ENCODE results near the gene DPH6.

The DPH6 gene

DNA sequence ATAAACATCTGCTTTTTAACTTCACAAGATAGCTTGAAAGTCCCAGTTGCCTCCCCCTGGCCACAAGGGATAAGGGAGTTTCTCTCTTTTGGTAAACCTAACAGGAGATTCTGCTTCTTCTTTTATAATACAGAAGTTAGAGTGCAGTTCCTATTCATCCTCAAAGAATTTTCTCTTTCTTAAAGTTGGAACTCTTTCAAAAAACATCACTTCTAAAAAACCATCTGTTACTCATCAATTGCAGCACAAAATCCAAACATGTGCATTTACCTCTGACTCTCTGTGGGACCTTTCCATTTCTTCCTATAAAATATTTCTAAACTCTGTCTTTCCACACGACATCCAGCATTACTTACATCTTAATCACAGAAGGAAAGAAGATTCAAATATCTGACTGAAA, 5.1 kb downstream of the DPH6 start:
- no peak for DNase-seq (ENCODE audit: low read depth, low spot score)

- no peak for DNase-seq (ENCODE audit: low read depth, low spot score)
Observed at GRCh38 chr15:35540021-35540420, 5.9 kb downstream of the DPH6 start.

DNA sequence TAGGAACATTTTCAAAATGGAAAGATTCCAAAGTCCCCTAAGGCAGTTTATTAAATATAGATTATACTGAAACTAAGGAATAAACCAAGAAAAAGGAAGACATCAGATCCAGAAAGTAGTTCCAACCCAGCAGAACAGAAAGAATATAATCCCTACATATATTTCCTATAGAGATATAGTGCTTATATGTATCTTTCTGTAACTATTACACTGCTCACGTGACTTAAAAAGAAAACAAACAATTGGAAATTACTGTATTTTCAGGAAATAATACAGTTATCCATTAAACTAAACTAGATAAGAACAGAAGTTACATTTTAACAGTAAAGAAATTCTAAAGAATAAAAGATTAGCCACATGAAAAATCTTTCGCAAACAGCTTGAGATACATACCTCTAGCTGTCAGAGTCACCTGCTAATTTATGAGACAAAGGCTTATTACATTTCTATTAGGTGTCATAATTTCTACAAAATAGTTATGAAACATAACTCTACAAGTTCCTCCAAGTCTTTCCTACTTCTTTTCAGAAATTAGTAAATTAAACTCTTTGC, 10.5 kb downstream of the DPH6 start:
- no peak for DNase-seq (ENCODE audit: low read depth, low spot score)

DNA sequence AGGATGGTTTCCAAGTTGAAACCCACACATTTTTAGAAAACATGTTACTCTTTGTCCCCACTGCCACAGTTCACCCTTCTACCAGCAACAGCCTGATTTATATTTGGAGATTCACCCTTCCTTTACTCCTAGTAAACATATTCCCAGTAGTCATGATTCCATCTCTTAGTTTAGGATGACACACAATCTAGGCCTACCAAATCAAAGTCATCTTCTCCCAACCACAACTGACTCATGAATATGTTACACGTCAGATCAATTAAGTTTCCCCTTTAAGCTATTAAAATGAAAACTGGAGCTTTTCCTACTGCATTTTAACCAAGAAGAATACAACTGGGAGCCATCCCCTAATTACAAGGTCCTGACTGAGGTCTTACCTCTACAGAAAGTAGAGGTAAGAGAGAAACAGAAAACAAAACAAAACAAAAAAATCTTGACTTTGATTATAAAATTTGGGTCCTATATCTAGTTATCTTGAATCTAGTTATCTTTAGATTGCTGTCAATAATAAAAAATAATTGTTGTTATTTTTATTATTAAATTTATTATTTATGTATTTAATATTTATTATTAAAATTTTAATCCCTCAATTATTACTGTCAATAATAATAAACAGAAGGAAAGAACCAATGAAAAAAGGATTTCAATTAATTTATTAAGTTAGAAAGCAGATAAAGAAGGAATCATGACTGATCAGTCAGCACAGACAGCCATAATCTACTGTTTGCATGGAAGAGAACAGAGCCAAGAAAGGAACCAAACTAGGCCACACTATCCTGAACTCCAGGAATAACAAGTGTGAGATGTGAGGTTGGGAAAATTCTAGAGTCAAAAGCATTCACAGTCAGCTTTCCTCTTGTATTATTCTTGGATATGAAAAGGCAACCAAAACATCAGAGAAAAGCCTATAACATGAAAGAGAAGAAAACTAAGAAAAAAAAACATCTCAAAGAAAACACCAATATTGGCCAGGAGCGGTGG, 12.5 kb downstream of the DPH6 start:
- peak; percentile 51 for DNase-seq (ENCODE audit: low read depth, low spot score)

- DNase-seq (ENCODE audit: low read depth, low spot score): no peak
Observed at GRCh38 chr15:35530698-35531097, 15.3 kb downstream of the DPH6 start.

DNA sequence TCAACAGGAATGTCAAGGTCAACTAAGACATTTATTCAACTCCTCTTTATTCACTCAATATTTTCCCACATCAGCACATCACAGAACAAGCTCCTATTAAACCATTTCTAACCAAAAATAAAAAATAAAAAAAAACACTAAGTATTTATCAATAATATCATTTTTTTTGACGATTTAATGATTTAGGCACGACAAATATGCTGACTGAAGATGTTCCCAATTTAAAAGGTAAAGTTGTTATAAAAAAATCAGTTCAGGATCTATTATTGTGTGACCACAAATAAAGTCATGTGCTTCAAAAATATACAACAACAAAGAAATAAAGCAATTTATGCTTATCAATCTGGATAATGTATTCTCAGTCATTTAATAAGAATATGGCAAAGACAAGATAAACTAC, 16.2 kb downstream of the DPH6 start:
- no peak for DNase-seq (ENCODE audit: low read depth, low spot score)

- no peak for DNase-seq (ENCODE audit: low read depth, low spot score)
Observed at GRCh38 chr15:35522061-35522460, 23.9 kb downstream of the DPH6 start.

- DNase-seq (ENCODE audit: low read depth, low spot score): peak; percentile 73
Observed at GRCh38 chr15:35519541-35520149, 26.3 kb downstream of the DPH6 start.

- no peak for DNase-seq (ENCODE audit: low read depth, low spot score)
Observed at GRCh38 chr15:35519052-35519451, 26.9 kb downstream of the DPH6 start.

DNA sequence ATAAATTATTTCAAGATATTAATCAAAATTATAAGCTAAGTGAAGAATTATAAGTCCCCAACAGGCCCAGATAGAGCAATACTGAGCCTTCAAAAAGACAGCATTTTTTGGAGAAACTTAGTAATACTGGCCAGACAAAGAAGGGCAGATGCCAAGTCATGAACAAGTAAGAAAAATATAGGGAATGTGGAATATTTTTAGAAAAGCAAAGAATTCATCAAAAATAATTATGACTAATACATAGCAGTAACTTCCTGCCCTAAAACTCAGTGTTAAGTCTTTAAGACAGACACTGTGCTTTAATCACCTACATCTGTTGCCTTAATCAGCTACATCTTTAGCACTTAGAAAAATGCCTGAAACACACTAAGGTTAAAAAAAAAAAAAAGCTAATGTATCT, 31.2 kb downstream of the DPH6 start:
- DNase-seq (ENCODE audit: low read depth, low spot score): no peak

DNA sequence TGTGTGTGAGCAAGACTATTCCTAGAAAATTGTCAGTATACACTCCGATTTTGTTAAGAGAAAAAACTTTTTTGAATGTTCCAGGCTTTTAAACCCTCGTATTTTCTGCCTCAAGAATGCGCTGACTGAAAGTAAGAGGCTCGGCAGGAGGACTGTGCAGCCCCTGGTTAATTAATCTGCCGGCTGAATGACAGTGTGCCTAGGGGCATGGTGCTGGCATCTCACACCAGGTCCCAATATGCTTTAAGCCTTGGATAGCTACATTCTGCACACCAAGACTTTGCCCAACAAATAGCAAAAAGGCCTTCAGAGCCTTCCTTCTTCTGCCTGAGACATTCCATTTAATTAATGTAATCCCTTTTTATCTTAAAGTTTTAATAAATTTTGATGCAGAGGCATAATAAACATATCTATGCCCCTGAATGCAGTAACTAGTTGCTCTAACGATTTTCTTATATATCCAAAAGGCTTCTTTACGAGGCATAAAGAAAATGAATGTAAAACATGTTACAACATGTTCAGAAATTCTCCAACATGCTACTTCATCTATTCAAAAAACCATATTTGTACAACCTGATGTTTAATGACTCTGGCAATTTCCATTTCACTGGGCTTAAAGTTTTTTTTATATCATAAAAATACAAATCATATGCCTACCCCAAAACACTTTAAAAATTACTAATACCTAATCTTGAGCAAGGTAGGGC, 37.9 kb downstream of the DPH6 start:
- DNase-seq (ENCODE audit: low read depth, low spot score): peak; percentile 36

DNA sequence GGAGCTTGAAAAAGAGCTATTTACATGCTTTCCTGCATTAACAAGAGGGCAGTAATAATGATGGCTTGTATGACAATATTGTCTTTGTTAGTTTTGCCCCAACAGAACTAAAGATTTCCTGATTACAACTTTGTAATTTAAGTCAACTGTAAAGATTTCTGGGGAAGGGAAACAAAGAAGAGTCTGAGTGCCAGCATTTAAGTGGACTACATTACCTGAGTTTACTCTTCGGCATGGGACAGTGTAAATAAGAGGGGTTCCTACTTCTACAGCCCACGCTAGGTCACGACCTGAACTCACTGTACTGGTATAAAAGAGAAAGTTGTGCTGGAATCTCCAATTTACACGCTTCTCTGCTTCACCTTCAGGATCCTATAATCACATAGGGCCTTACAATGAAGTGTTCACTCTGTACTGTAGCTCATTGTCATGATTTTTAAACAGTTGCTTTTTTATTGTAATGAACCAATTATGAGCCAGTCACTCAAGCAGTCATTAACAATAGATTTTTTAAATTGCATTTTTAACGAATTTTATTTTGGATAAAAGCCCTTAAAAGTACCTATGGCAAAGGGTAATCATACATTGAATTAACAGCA, 39.6 kb downstream of the DPH6 start:
- peak; percentile 13 for DNase-seq (ENCODE audit: low read depth, low spot score)

DNA sequence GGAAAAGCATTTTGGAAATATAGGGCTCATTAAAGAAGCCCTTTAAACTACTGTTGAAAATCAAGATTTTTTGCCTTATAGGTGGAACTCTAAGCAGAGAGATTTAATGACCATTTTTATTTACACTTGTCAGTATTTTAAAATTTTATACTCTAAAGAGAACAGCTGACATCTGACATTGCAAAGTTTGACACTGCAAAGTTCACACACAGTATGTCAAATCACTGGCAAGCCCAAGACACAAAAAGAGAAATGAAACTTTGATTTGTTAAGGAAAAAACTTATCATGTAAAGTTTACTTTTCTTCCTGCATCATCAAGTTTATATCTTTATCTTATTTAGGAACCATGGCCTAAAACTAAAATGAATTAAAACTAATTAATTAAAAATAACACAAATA, 40.2 kb downstream of the DPH6 start:
- DNase-seq (ENCODE audit: low read depth, low spot score): no peak

GRCh38 chr15:35505141-35505540, 40.8 kb downstream of the DPH6 start:
- no peak for DNase-seq (ENCODE audit: low read depth, low spot score)

DNA sequence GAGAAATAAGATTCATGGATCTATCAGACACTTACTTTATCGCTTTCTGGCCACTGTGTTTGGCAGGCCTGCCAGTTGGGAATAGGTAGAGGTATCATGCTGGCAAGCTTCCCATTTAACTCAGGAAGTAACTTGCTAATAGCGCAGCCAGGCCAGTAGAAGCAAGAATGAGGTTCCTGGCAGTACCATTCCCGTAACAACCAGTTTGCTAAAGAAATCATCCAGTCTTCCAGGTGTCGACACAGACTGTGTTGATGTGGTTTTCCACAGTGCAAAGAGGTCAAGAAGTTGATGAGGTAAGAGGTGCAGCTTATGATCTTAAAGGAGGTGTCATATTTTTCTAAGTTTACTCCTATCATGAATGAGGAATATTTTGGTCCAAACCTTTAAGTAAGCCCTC, 46.2 kb downstream of the DPH6 start:
- DNase-seq (ENCODE audit: low read depth, low spot score): no peak

GRCh38 chr15:35496585-35496984, 49.4 kb downstream of the DPH6 start:
- DNase-seq (ENCODE audit: low read depth, low spot score): no peak

- no peak for DNase-seq (ENCODE audit: low read depth, low spot score)
Observed at GRCh38 chr15:35495080-35495479, 50.9 kb downstream of the DPH6 start.

GRCh38 chr15:35491999-35492398, 54.0 kb downstream of the DPH6 start:
- no peak for DNase-seq (ENCODE audit: low read depth, low spot score)

DNA sequence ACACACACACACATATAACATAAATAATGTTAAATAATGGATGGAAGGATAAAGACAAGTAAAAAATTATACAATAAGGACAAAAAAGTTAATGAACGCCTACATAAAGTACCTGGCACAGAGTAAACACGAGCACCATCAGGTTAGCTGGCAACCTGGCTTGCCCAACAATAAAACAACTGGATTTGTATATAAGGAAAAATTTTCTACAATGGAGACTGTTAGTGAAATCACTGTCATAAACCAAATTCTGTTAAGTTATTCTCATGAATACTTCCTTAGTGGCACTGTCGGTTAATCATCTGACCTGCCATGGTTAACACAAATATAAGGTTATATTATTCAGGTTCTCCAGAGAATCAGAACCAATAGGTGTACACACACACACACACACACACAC, 54.8 kb downstream of the DPH6 start:
- no peak for DNase-seq (ENCODE audit: low read depth, low spot score)

DNA sequence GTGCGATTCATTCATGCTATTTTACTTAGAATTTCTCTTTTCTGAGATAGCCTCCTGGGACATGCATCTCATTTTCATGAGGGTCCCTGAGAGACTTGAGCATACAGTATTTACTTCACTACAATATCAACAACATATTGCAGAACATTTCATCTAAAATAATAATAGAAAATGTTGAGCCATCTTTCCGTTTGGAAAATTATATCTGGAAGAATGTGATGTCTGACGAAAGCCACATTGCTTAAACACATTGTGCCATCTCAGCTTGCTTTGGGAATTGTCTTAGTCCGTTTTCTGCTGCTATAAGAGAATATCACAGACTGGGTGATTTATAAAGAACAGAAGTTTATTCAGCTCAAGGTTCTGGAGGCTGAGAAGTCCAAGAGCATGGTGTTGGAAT, 55.5 kb downstream of the DPH6 start:
- no peak for DNase-seq (ENCODE audit: low read depth, low spot score)

DNA sequence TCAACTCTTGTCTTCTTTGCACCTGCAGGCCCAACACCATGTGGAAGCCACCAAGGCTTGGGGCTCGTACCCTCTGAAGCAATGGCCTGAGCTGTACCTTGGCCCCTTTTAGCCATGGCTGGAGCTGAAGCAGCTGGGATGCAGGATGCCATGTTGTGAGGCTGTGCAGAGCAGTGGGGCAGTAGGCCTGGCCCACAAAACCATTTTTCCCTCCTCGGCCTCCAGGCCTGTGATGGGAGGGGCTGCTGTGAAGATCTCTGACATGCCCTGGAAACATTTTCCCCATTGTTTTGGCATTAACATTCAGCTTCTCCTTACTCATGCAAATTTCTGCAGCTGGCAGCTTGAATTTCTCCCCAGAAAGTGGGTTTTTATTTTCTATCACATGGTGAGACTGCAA, 58.5 kb downstream of the DPH6 start:
- no peak for DNase-seq (ENCODE audit: low read depth, low spot score)

DNA sequence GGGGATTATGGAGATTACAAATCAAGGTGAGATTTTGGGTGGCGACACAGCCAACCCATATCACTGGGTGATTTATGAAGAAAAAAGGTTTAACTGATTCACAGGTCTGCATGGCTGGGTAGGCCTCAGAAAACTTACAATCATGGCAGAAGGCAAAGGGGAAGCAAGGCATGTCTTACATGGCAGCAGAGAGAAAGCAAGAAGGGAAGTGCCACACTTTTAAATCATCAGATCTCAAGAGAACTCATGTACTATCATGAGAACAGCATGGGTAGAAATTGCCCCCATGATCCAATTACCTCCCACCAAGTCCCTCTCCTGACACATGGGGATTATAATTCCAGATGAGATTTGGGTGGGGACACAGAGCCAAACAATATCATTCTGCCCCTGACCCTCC, 59.7 kb downstream of the DPH6 start:
- DNase-seq (ENCODE audit: low read depth, low spot score): no peak

Data from astrocyte of the hippocampus (primary cell).